Skeletal muscle tissue (tissue), 4 donors: Measurements from ENCODE around the gene DUSP11. TPM values are rescaled to one million over a fixed set of nuclear protein-coding genes. Genes with fewer than 3 reads are reported as not detected.
"Not testable (repeated sequence)": the region's sequence is repeated elsewhere in the genome, so short reads cannot be mapped to it uniquely, and the experiment has no call there.

Experiments used
- H3K27ac ChIP-seq: one replicate; pipeline ENCODE4 v1.7.0; 2013; ENCODE audit warnings: mild to moderate bottlenecking, low read depth, low read length, inconsistent platforms
- H3K27me3 ChIP-seq, 3 donors: one replicate each; pipeline ENCODE4 v1.7.0; 2013; ENCODE audit warnings: low read length in 3 of 3; ENCODE audit not compliant: control insufficient read depth in 3 of 3, insufficient read depth in 3 of 3
- H3K36me3 ChIP-seq, 3 donors: one replicate each; pipeline ENCODE4 v1.7.0; 2013; ENCODE audit warnings: low read length in 3 of 3; ENCODE audit not compliant: control insufficient read depth in 3 of 3, insufficient read depth in 3 of 3
- H3K4me1 ChIP-seq, 3 donors: one replicate each; pipeline ENCODE4 v1.7.0; 2013; ENCODE audit warnings: low read length in 3 of 3, mild to moderate bottlenecking in 3 of 3; ENCODE audit not compliant: control insufficient read depth in 3 of 3, insufficient read depth in 3 of 3
- H3K4me3 ChIP-seq, 3 donors: one replicate each; pipeline ENCODE4 v1.7.0; 2013; ENCODE audit warnings: low read length in 3 of 3
- H3K9ac ChIP-seq, 3 donors: one replicate each; pipeline ENCODE4 v1.7.0; 2013; ENCODE audit warnings: low read length in 3 of 3, mild to moderate bottlenecking in 3 of 3, moderate library complexity in 2 of 3, low read depth in 1 of 3
- H3K9me3 ChIP-seq, 3 donors: one replicate each; pipeline ENCODE4 v1.7.0; 2013; ENCODE audit warnings: low read length in 3 of 3; ENCODE audit not compliant: control insufficient read depth in 3 of 3
- total RNA-seq: library from RNA; depleted of rRNA; stranded (reverse); fragments of >200 nt; gene quantifications from one replicate; pipeline ENCODE4 v1.2.3, GENCODE V29; 2014
- donor health status: Osteomylitis.

Gene DUSP11
- total RNA-seq, 1 donor from 2014 or later = 28.2 TPM

DNA sequence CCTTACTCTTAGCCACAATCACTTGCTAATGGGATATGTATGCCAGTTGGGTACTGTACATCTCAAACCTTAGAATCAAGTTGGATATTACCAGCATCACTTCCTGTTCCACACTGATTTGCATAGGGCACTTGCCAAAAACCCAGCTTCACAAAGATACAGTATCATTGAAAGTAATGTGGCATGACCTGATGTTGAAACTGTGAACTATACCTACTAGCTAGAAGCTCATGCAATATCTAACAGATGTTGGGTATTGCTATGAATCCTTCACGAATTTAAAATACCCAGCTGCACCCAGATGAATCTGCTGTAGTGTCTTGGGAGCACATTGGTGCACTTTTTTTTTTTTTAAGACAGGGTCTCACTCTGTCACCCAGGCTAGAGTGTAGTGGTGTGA is 42.4 kb upstream of the DUSP11 start:
- Histone ChIP-seq H3K9me3 (no peaks in the 10 kb centered on the region), H3K27ac (no peak overlapping the region), H3K9ac (no peak overlapping the region), H3K36me3 (no peaks in the 10 kb centered on the region), H3K4me3 (no peak overlapping the region), H3K27me3 (peaks cover 0 to 3% (median 0%) of the 10 kb centered on the region in 3 donors), H3K4me1 (no peaks in the 10 kb centered on the region)

GRCh38 chr2:73821669-73822068 is 41.8 kb upstream of the DUSP11 start:
- H3K9me3 ChIP-seq = no peaks in the 10 kb centered on the region
- no peak overlapping the region for H3K4me3 ChIP-seq
- no peaks in the 10 kb centered on the region for H3K4me1 ChIP-seq
- no peaks in the 10 kb centered on the region for H3K36me3 ChIP-seq
- H3K27ac ChIP-seq = no peak overlapping the region
- no peak overlapping the region for H3K9ac ChIP-seq
- peaks cover 0 to 3% (median 0%) of the 10 kb centered on the region in 3 donors for H3K27me3 ChIP-seq

DNA sequence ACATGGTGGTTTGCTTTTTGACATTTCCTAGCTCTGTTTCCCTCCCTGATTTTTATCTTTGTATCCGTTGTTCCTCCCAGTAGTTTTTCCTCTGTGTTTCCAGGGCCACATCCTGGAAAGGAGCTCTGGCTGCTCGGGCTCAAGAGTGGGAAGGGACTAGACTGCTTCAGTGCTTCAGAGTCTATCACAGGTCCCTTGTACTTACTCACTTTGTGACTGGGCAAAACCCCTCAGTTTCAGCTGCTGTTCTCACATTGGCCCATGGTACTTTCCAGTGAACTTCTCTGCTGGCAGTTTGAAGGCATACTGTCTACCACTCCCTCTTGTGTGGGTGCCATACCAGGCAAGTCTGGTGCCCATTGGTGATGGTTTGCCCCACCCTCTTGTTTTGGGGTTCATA is 41.3 kb upstream of the DUSP11 start:
- Histone ChIP-seq H3K27me3 (peaks cover 0 to 8% (median 0%) of the 10 kb centered on the region in 3 donors), H3K4me3 (no peak overlapping the region), H3K36me3 (no peaks in the 10 kb centered on the region), H3K27ac (no peak overlapping the region), H3K9me3 (no peaks in the 10 kb centered on the region), H3K9ac (no peak overlapping the region), H3K4me1 (no peaks in the 10 kb centered on the region)

DNA sequence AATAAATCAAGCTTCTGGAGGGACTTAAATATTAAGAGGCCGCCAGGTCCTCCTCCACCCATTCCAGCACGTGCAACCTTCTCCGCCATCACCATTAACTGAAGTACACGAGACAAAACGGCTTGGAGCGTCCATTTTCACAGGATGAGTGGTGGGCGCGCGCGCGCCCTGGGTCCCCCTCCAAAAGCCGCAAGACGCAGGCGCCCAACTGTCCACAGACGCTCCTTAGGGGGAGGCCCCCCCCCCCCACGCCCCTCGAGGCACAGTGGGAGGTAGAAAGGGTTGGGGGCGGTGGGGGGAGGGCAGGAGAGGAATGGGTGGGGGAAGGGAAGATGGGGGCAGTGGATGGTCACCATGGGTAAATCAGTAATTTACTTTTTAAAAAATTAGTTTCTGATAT is 38.4 kb upstream of the DUSP11 start:
- H3K27ac ChIP-seq = no peak overlapping the region
- peaks cover 0 to 6% (median 4%) of the 10 kb centered on the region in 3 donors for H3K27me3 ChIP-seq
- no peaks in the 10 kb centered on the region for H3K4me1 ChIP-seq
- no peak overlapping the region for H3K4me3 ChIP-seq
- no peaks in the 10 kb centered on the region for H3K9me3 ChIP-seq
- no peak overlapping the region for H3K9ac ChIP-seq
- H3K36me3 ChIP-seq = no peaks in the 10 kb centered on the region

- Histone ChIP-seq H3K27ac (no peak overlapping the region), H3K4me3 (no peak overlapping the region), H3K36me3 (no peaks in the 10 kb centered on the region), H3K9ac (no peak overlapping the region), H3K9me3 (no peaks in the 10 kb centered on the region), H3K27me3 (peaks cover 0 to 6% (median 4%) of the 10 kb centered on the region in 3 donors), H3K4me1 (peaks cover 0 to 3% (median 2%) of the 10 kb centered on the region in 3 donors)
Observed at GRCh38 chr2:73812635-73813034, 32.7 kb upstream of the DUSP11 start.

DNA sequence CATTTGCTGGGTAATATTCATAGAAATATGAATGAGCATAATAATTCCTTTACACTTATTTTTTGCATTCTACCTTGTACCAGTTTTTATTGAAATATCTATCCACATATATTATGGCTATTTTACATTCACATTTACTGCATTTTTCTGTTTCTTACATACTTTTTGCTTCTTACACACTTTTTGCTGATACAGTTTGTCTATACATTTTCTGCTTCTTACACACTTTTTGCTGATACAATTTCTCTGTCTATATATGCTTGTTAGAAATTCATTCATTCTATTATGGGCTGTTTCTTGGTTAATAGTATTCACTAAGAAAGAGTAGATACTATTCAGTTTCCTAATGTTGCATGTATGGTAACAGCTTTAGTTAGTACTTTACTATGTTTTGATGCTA is 32.0 kb upstream of the DUSP11 start:
- Histone ChIP-seq H3K4me3 (no peak overlapping the region), H3K9ac (no peak overlapping the region), H3K27me3 (peaks cover 0 to 6% (median 4%) of the 10 kb centered on the region in 3 donors), H3K4me1 (peaks cover 0 to 3% (median 2%) of the 10 kb centered on the region in 3 donors), H3K36me3 (no peaks in the 10 kb centered on the region), H3K9me3 (no peaks in the 10 kb centered on the region), H3K27ac (no peak overlapping the region)

DNA sequence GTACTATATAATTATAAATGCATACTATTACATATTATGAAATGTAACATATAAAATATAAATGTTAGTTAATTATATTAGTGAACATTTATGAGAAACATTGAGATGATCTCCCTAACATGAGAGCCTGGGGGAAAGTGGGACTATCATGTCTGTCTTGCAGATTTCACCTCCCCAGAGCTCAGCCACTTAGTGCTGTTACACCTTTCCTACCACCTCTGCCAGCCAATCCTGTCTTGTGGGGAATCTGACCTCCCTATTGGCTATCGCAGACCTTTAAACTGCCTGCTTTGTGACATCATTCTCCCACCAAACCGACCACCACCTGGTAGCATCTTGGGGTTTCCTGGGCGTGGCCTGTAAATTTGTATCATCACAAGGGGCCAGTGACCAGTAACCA is 4.0 kb upstream of the DUSP11 start, which contains the start of gene C2orf78:
C2orf78 (plus strand) TSS at position 301 of the 400 bp plus-strand sequence. CDS start 127 bp downstream, outside the sequence.
- H3K27ac ChIP-seq, H3K9me3 ChIP-seq, H3K36me3 ChIP-seq, H3K4me1 ChIP-seq, H3K9ac ChIP-seq, H3K4me3 ChIP-seq, H3K27me3 ChIP-seq: not testable (repeated sequence)

DNA sequence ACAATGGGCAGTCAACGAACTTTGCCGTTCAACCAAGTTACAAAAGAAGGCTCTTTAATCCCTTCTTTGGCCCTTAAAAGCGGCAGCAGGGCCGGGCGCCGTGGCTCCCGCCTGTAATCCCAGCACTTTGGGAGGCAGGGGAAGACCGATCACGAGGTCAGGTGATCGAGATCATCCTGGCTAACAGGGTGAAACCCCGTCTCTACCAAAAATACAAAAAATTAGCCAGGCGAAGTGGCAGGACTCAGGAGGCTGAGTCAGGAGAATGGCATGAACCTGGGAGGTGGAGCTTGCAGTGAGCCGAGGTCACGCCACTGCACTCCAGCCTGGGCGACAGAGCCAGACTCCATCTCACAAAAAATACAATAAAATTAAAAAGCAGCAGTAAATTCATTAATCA is 3.5 kb upstream of the DUSP11 start:
- not testable (repeated sequence) for H3K9ac ChIP-seq, H3K9me3 ChIP-seq, H3K4me3 ChIP-seq, H3K27ac ChIP-seq, H3K36me3 ChIP-seq, H3K27me3 ChIP-seq
- peaks cover 0 to 14% (median 5%) of the 10 kb centered on the region in 3 donors for H3K4me1 ChIP-seq

DNA sequence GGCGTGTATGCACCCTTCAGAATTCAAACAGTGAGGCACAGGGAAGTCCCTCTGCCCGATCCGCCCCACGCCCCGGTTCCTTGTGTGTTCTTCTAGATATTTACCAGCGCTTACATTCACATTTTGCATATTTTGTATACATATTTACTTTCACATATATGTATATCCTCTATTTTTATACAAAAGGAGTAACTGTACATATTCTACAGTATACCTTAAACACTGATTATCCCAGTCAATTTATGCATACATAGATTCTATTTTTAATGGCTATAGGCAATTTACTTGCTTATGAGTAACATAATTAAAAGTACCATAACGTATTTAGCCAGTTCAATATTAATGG is 307 bp upstream of the DUSP11 start:
- Histone ChIP-seq H3K9ac (peak overlapping the region; percentile 98 to 100 (median 98)), H3K4me3 (peak overlapping the region; percentile 97 to 99 (median 98)), H3K27ac (peak overlapping the region; percentile 91), H3K27me3 (peaks cover 0 to 2% (median 0%) of the 10 kb centered on the region in 3 donors), H3K36me3 (peaks cover 8 to 12% (median 9%) of the 10 kb centered on the region in 3 donors), H3K9me3 (no peaks in the 10 kb centered on the region), H3K4me1 (peaks cover 0 to 18% (median 7%) of the 10 kb centered on the region in 3 donors)

DNA sequence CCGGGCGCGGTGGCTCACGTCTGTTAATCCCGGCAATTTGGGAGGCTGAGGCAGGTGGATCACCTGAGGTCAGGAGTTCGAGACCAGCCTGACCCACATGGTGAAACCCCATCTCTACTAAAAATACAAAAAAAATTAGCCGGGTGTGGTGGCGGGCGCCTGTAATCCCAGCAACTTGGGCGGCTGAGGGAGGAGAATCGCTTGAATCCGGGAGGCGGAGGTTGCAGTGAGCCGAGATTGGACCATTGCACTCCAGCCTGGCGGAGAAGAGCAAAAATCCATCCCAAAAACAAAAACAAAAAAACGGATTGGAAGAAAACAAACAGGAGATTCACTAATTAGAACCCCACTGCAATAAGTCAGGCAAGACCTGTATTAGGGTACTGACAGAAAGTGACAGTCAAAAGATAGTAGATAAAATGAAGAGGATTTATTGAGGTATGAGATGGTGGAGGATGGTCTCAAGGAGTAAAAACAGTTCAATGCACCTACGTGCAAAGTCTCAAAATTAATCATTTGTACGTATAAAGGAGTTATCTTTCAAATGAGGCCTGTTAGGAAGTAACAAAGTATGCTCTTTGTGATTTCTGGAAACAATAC is 936 bp downstream of the DUSP11 start:
- not testable (repeated sequence) for H3K9me3 ChIP-seq, H3K27me3 ChIP-seq
- H3K4me1 ChIP-seq = peaks cover 0 to 18% (median 7%) of the 10 kb centered on the region in 3 donors
- peak overlapping the region; percentile 91 for H3K27ac ChIP-seq
- H3K36me3 ChIP-seq = peaks cover 13 to 23% (median 20%) of the 10 kb centered on the region in 3 donors
- peak overlapping the region; percentile 97 to 99 (median 98) for H3K4me3 ChIP-seq
- peak overlapping the region; percentile 98 to 100 (median 98) for H3K9ac ChIP-seq
